B cell (primary cell): Measurements from ENCODE around the gene OAT. TPM values are rescaled to one million over a fixed set of nuclear protein-coding genes. Genes with fewer than 3 reads are reported as not detected.
"Not testable (repeated sequence)": the region's sequence is repeated elsewhere in the genome, so short reads cannot be mapped to it uniquely, and the experiment has no call there.

Experiments used
- ATAC-seq: fragments of 200-7000 bp; cut with Tn5 transposase; one replicate; pipeline ENCODE4 v1.10.0; 2021; ENCODE audit warnings: low read depth, mild to moderate bottlenecking, moderate number of reproducible peaks, moderate library complexity
- CTCF ChIA-PET: fragments of 350-600 bp; sonication (Branson Sonifier 250); formaldehyde crosslinking; loops from one replicate; lab custom pipeline; 2021; ENCODE audit warnings: antibody characterized with exemption, inconsistent platforms; lab: Charles Lee
- POLR2A ChIA-PET: fragments of 350-600 bp; sonication (Branson Sonifier 250); formaldehyde crosslinking; loops from one replicate; lab custom pipeline; 2021; ENCODE audit warnings: antibody characterized with exemption; lab: Charles Lee
- DNase-seq: peaks from one replicate; pipeline ENCODE4 v3.0.0; 2013
- H2AFZ ChIP-seq: 2 replicates; pipeline ENCODE4 v1.6.1; 2012; ENCODE audit warnings: mild to moderate bottlenecking, low read depth, low read length; ENCODE audit not compliant: insufficient read depth, poor library complexity, severe bottlenecking
- H3K27ac ChIP-seq, 2 donors: 1 replicate in 1 of 2; 2 replicates in 1 of 2; pipeline ENCODE4 v1.5.1; 2012 to 2013; ENCODE audit warnings: low read length in 2 of 2, mild to moderate bottlenecking in 2 of 2, moderate library complexity in 1 of 2
- H3K27me3 ChIP-seq, 4 experiments: fragments of 200-600 bp in 1 of 4; sonication (generic) in 1 of 4; replicated peaks in 1 of 4; 1 replicate in 2 of 4; 2 replicates in 2 of 4; pipeline versions ENCODE4 v1.6.1 to v1.7.0; 2013 to 2016; ENCODE audit warnings: low read length in 3 of 4, mild to moderate bottlenecking in 2 of 4, mixed read lengths in 1 of 4, moderate library complexity in 1 of 4; ENCODE audit not compliant: insufficient read depth in 4 of 4, control insufficient read depth in 3 of 4; ENCODE audit errors: control extremely low read depth in 1 of 4
- H3K36me3 ChIP-seq, 2 experiments: replicated peaks in 1 of 2; 1 replicate in 1 of 2; 2 replicates in 1 of 2; pipeline versions ENCODE4 v1.6.1 to v1.7.1; 2013; ENCODE audit warnings: low read length in 1 of 2; ENCODE audit not compliant: insufficient read depth in 2 of 2, control insufficient read depth in 1 of 2; ENCODE audit errors: control extremely low read depth in 1 of 2, extremely low read depth in 1 of 2
- H3K4me1 ChIP-seq, 2 donors: fragments of 200-600 bp in 1 of 2; sonication (generic) in 1 of 2; 1 replicate in 1 of 2; 2 replicates in 1 of 2; pipeline versions ENCODE4 v1.5.1 to v1.6.1; 2013 to 2017; ENCODE audit warnings: low read length in 2 of 2; ENCODE audit not compliant: control insufficient read depth in 2 of 2, insufficient read depth in 2 of 2
- H3K4me2 ChIP-seq: replicated peaks from 2 replicates; pipeline ENCODE3; 2012; ENCODE audit warnings: mild to moderate bottlenecking, low read depth, low read length; ENCODE audit not compliant: poor library complexity, severe bottlenecking
- H3K4me3 ChIP-seq, 5 experiments: fragments of 200-600 bp in 1 of 5; sonication (generic) in 1 of 5; 1 replicate in 3 of 5; 2 replicates in 2 of 5; pipeline versions ENCODE4 v1.5.1 to v1.7.0; 2011 to 2016; ENCODE audit warnings: low read length in 4 of 5, mild to moderate bottlenecking in 4 of 5, low read depth in 2 of 5, control low read depth in 1 of 5, moderate library complexity in 1 of 5; ENCODE audit not compliant: insufficient read depth in 1 of 5; ENCODE audit errors: control extremely low read depth in 1 of 5, extremely low read depth in 1 of 5
- H3K79me2 ChIP-seq: fragments of 200-600 bp; sonication (generic); one replicate; pipeline ENCODE4 v1.6.0; 2016; ENCODE audit warnings: low read length; ENCODE audit not compliant: control insufficient read depth, insufficient read depth
- H3K9ac ChIP-seq: fragments of 200-600 bp; sonication (generic); 2 replicates; pipeline ENCODE4 v1.6.1; 2017; ENCODE audit warnings: mild to moderate bottlenecking, low read length, moderate library complexity
- H3K9me3 ChIP-seq, 3 donors: one replicate each; pipeline versions ENCODE4 v1.6.1 to v1.7.1; 2013; ENCODE audit warnings: low read length in 2 of 3; ENCODE audit not compliant: control insufficient read depth in 2 of 3, insufficient read depth in 1 of 3; ENCODE audit errors: control extremely low read depth in 1 of 3
- H4K20me1 ChIP-seq: 2 replicates; pipeline ENCODE4 v1.6.0; 2012; ENCODE audit warnings: mild to moderate bottlenecking, low read length; ENCODE audit not compliant: insufficient read depth, control insufficient read depth, poor library complexity, severe bottlenecking
- H3K27ac Mint-ChIP-seq: one replicate; pipeline ENCODE4 v1.8.0; 2021; ENCODE audit warnings: mixed read lengths
- H3K27me3 Mint-ChIP-seq: one replicate; pipeline ENCODE4 v1.8.0; 2021; ENCODE audit warnings: mixed read lengths
- H3K4me1 Mint-ChIP-seq: one replicate; pipeline ENCODE4 v1.8.0; 2021; ENCODE audit warnings: mixed read lengths
- H3K4me3 Mint-ChIP-seq: one replicate; pipeline ENCODE4 v1.8.0; 2021; ENCODE audit warnings: mixed read lengths
- H3K9me3 Mint-ChIP-seq: one replicate; pipeline ENCODE4 v1.8.0; 2022; ENCODE audit warnings: mixed read lengths; ENCODE audit not compliant: insufficient read depth
- EZH2 ChIP-seq: IDR thresholded peaks from 2 replicates; pipeline ENCODE4 v1.6.1; 2012; ENCODE audit warnings: borderline replicate concordance, low read depth, mild to moderate bottlenecking, moderate library complexity, low read length; ENCODE audit not compliant: insufficient read depth, poor library complexity, severe bottlenecking
- WGBS: methylation state at CpG from one replicate; pipeline ENCODE4 v1.1.5; 2013; ENCODE audit warnings: missing lambda C conversion rate; ENCODE audit not compliant: insufficient coverage; 5-methylcytosine and 5-hydroxymethylcytosine counted together
- intact Hi-C: fragments of 100-400 bp; cut with micrococcal nuclease; formaldehyde crosslinking; loops from one replicate; pipeline ENCODE4 v1.10.0; 2022
- polyA plus RNA-seq: library from polyadenylated mRNA; depleted of rRNA; stranded (reverse); fragments of >200 nt; gene quantifications from 2 replicates; pipeline ENCODE4 v1.2.3, GENCODE V29; 2012
- total RNA-seq, 2 donors: library from RNA; stranded (reverse); fragments of 120-200 nt in 1 of 2; gene quantifications; 1 replicate in 1 of 2; 2 replicates in 1 of 2; pipeline versions ENCODE4 v1.2.3 to v1.2.4, GENCODE V29; 2013 to 2022
- TF ChIP-seq, protein P1 (sequence below): fragments of 200-600 bp; IDR thresholded peaks from one replicate; pipeline ENCODE4 v1.8.0; 2022; ENCODE audit warnings: antibody characterized with exemption, mild to moderate bottlenecking

OAT gene
- total and polyA plus RNA-seq, 2 donors (not counting 1 experiment from before 2014, with no cell fraction given), result 13.9 to 20.1 TPM

DNA sequence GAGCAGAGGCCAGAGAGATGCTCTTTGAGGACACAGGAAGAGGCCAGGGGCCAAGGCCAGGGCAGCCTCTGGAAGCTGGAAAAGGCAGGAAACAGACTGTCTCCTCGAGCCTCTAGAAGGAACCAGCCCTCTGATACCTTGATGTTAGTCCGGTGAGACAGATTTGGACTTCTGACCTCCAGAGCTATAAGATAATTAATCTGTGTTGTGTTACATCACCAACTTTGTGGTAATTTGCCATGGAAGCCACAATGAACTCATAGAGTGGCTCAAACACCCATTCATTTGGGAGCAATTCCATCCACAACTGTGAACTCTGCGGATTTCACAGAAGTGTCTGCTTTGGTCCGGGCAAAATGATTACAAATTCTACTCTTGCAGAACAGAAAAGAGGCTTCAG, 48.7 kb downstream of the OAT start:
- Mint-ChIP-seq H3K4me3 (no peak overlapping the region), H3K27me3 (peaks cover 24% of the 10 kb centered on the region), H3K9me3 (no peaks in the 10 kb centered on the region), H3K4me1 (peaks cover 4% of the 10 kb centered on the region), H3K27ac (no peak overlapping the region)
- no peaks in the 10 kb centered on the region for H3K79me2 ChIP-seq
- 80% methylated on average over 1 of the region's 4 CpGs for whole genome bisulfite sequencing
- no peak overlapping the region for H3K9ac ChIP-seq
- CTCF ChIA-PET, result interaction anchor here (2.5 kb wide), 1 partner anchor 375 kb away, joined by 7 read pairs; no protein-coding TSS in a partner anchor
- H4K20me1 ChIP-seq, result no peaks in the 10 kb centered on the region
- intact Hi-C loops, result no loop called here
- POLR2A ChIA-PET, result no interaction called here
- H2AFZ ChIP-seq, result no peak overlapping the region
- TF ChIP-seq EZH2, result no peak
- TF ChIP-seq, protein P1, sequence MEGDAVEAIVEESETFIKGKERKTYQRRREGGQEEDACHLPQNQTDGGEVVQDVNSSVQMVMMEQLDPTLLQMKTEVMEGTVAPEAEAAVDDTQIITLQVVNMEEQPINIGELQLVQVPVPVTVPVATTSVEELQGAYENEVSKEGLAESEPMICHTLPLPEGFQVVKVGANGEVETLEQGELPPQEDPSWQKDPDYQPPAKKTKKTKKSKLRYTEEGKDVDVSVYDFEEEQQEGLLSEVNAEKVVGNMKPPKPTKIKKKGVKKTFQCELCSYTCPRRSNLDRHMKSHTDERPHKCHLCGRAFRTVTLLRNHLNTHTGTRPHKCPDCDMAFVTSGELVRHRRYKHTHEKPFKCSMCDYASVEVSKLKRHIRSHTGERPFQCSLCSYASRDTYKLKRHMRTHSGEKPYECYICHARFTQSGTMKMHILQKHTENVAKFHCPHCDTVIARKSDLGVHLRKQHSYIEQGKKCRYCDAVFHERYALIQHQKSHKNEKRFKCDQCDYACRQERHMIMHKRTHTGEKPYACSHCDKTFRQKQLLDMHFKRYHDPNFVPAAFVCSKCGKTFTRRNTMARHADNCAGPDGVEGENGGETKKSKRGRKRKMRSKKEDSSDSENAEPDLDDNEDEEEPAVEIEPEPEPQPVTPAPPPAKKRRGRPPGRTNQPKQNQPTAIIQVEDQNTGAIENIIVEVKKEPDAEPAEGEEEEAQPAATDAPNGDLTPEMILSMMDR, result no peak
- H3K4me3 ChIP-seq, result no peak overlapping the region
- peaks cover 3 to 36% of the 10 kb centered on the region in 2 donors for H3K4me1 ChIP-seq
- H3K4me2 ChIP-seq, result no peak overlapping the region
- H3K36me3 ChIP-seq, result no peaks in the 10 kb centered on the region
- H3K9me3 ChIP-seq, result peaks cover 0 to 10% (median 4%) of the 10 kb centered on the region in 3 donors
- peaks cover 0 to 15% (median 5%) of the 10 kb centered on the region in 4 experiments for H3K27me3 ChIP-seq
- DNase-seq (no peak), ATAC-seq (no peak)
- H3K27ac ChIP-seq, result no peak overlapping the region

DNA sequence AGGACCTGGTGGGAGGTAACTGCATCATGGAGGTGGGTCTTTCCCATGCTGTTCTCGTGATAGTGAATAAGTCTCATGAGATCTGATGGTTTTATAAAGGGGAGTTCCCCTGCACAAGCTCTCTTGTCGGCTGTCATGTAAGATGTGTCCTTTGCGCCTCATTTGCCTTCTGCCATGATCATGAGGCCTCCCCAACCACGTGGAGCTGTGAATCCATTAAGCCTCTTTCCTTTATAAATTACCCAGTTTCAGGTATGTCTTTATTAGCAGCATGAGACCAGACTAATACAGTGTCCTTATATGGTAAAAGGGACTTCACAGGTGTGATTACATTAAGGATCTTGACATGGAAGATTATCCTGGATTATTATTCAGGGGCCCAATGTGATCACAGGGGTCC, 49.2 kb downstream of the OAT start:
- CTCF ChIA-PET, result interaction anchor here (2.5 kb wide), 1 partner anchor 375 kb away, joined by 7 read pairs; no protein-coding TSS in a partner anchor
- H3K4me3 ChIP-seq, H3K4me2 ChIP-seq, H3K9me3 Mint-ChIP-seq, H3K4me3 Mint-ChIP-seq, ATAC-seq, H3K27ac ChIP-seq, H4K20me1 ChIP-seq, H3K79me2 ChIP-seq, H2AFZ ChIP-seq, H3K4me1 Mint-ChIP-seq, DNase-seq, H3K36me3 ChIP-seq, intact Hi-C loops, H3K27ac Mint-ChIP-seq, POLR2A ChIA-PET, H3K9ac ChIP-seq: not testable (repeated sequence)
- H3K27me3 Mint-ChIP-seq, result peaks cover 24% of the 10 kb centered on the region
- peaks cover 0 to 10% (median 4%) of the 10 kb centered on the region in 3 donors for H3K9me3 ChIP-seq
- peaks cover 3 to 36% of the 10 kb centered on the region in 2 donors for H3K4me1 ChIP-seq
- H3K27me3 ChIP-seq, result peaks cover 0 to 13% (median 5%) of the 10 kb centered on the region in 4 experiments
- WGBS, result 75% methylated on average over 2 of the region's 4 CpGs
